Calu3 (cell line): ENCODE results near the gene CERS3. TPM values are rescaled to one million over a fixed set of nuclear protein-coding genes. Genes with fewer than 3 reads are reported as not detected.

ENCODE experiments used
- BruUV-seq: library from RNA; stranded (reverse); fragments of 400-500 nt; replicated peaks from 2 replicates; lab custom pipeline; 2021; lab: Mats Ljungman, UMichigan
- CTCF ChIA-PET: fragments of 300-600 bp; sonication (Branson Sonifier 250); formaldehyde crosslinking; loops from one replicate; lab custom pipeline; 2022; ENCODE audit warnings: antibody characterized with exemption; lab: Charles Lee
- DNase-seq: peaks from one replicate; pipeline ENCODE4 v3.0.0; 2022
- H3K27ac Mint-ChIP-seq: one replicate; pipeline ENCODE4 v1.8.0; 2022; ENCODE audit warnings: mixed read lengths; ENCODE audit not compliant: unreplicated experiment
- H3K27me3 Mint-ChIP-seq: one replicate; pipeline ENCODE4 v1.8.0; 2022; ENCODE audit warnings: mixed read lengths; ENCODE audit not compliant: unreplicated experiment
- H3K36me3 Mint-ChIP-seq: one replicate; pipeline ENCODE4 v1.8.0; 2022; ENCODE audit warnings: mild to moderate bottlenecking, moderate library complexity, mixed read lengths; ENCODE audit not compliant: insufficient read depth, unreplicated experiment
- H3K4me1 Mint-ChIP-seq: one replicate; pipeline ENCODE4 v1.8.0; 2022; ENCODE audit warnings: mild to moderate bottlenecking, low read depth, mixed read lengths; ENCODE audit not compliant: unreplicated experiment
- H3K4me3 Mint-ChIP-seq: one replicate; pipeline ENCODE4 v1.8.0; 2022; ENCODE audit warnings: mild to moderate bottlenecking, low read depth, moderate library complexity, mixed read lengths; ENCODE audit not compliant: unreplicated experiment
- H3K9me3 Mint-ChIP-seq: one replicate; pipeline ENCODE4 v1.8.0; 2022; ENCODE audit warnings: low read depth, mixed read lengths; ENCODE audit not compliant: unreplicated experiment
- CTCF ChIP-seq: fragments of 200-600 bp; IDR thresholded peaks from one replicate; pipeline ENCODE4 v1.8.0; 2022; ENCODE audit warnings: antibody characterized with exemption; ENCODE audit not compliant: unreplicated experiment
- intact Hi-C: fragments of 100-400 bp; cut with micrococcal nuclease; formaldehyde crosslinking; loops from one replicate; pipeline ENCODE4 v1.10.0; 2022; ENCODE audit not compliant: unreplicated experiment
- total RNA-seq: library from RNA; stranded (reverse); gene quantifications from 2 replicates; pipeline ENCODE4 v1.2.3, GENCODE V29; 2022

Gene CERS3
- total RNA-seq, 1 experiment from 2014 or later = 0.61 TPM

GRCh38 chr15:100502651-100503050, 26.1 kb downstream of the CERS3 start:
- peaks cover 2% of the 10 kb centered on the region for H3K9me3 Mint-ChIP-seq
- no peak for TF ChIP-seq CTCF
- no TSS peak for BruUV-seq
- H3K27me3 Mint-ChIP-seq = peaks cover 45% of the 10 kb centered on the region
- DNase-seq = no peak
- CTCF ChIA-PET = no interaction called here
- H3K4me3 Mint-ChIP-seq = no peak overlapping the region
- no peak overlapping the region for H3K27ac Mint-ChIP-seq
- intact Hi-C loops = no loop called here
- H3K36me3 Mint-ChIP-seq = no peaks in the 10 kb centered on the region
- no peaks in the 10 kb centered on the region for H3K4me1 Mint-ChIP-seq

- TF ChIP-seq CTCF = no peak
- intact Hi-C loops = no loop called here
- DNase-seq = no peak
- Mint-ChIP-seq H3K9me3 (peaks cover 2% of the 10 kb centered on the region), H3K4me1 (no peaks in the 10 kb centered on the region), H3K27ac (no peak overlapping the region), H3K36me3 (no peaks in the 10 kb centered on the region), H3K4me3 (no peak overlapping the region), H3K27me3 (peaks cover 45% of the 10 kb centered on the region)
- CTCF ChIA-PET = no interaction called here
- BruUV-seq = no TSS peak
Observed at GRCh38 chr15:100501117-100501516, 27.6 kb downstream of the CERS3 start.

GRCh38 chr15:100500226-100500990, 28.3 kb downstream of the CERS3 start:
- Mint-ChIP-seq H3K4me3 (no peak overlapping the region), H3K36me3 (no peaks in the 10 kb centered on the region), H3K9me3 (peaks cover 2% of the 10 kb centered on the region), H3K27me3 (peaks cover 38% of the 10 kb centered on the region), H3K27ac (no peak overlapping the region), H3K4me1 (no peaks in the 10 kb centered on the region)
- intact Hi-C loops = no loop called here
- no peak for TF ChIP-seq CTCF
- DNase-seq = no peak
- BruUV-seq = no TSS peak
- CTCF ChIA-PET = interaction anchor here (0.5 to 1.2 kb wide), 2 partner anchors 118 to 150 kb away, joined by 3 read pairs; no protein-coding TSS in a partner anchor

GRCh38 chr15:100495861-100496260, 32.9 kb downstream of the CERS3 start:
- no peak for TF ChIP-seq CTCF
- no TSS peak for BruUV-seq
- DNase-seq = no peak
- Mint-ChIP-seq H3K27me3 (peaks cover 30% of the 10 kb centered on the region), H3K27ac (no peak overlapping the region), H3K36me3 (no peaks in the 10 kb centered on the region), H3K4me1 (no peaks in the 10 kb centered on the region), H3K4me3 (no peak overlapping the region), H3K9me3 (no peaks in the 10 kb centered on the region)
- intact Hi-C loops = no loop called here
- CTCF ChIA-PET = no interaction called here
